HTERT RPE-1 (cell line): Measurements from ENCODE around the gene CBARP.
"Not testable (repeated sequence)": the region's sequence is repeated elsewhere in the genome, so short reads cannot be mapped to it uniquely, and the experiment has no call there.

Source experiments
- in situ Hi-C: fragments of 300-500 bp; cut with MboI; formaldehyde crosslinking; loops from 4 replicates; pipeline ENCODE4 v1.14.3; 2020; ENCODE audit warnings: low sequenced_read_pairs

Gene CBARP

GRCh38 chr19:1254081-1254527 lies 16.3 kb upstream of the CBARP start:
- in situ Hi-C loops, result no loop called here

- in situ Hi-C loops, result no loop called here
Observed at GRCh38 chr19:1253514-1254080, 15.8 kb upstream of the CBARP start.

GRCh38 chr19:1252821-1253513 lies 15.2 kb upstream of the CBARP start:
- in situ Hi-C loops, result no loop called here

GRCh38 chr19:1252221-1252820 lies 14.5 kb upstream of the CBARP start:
- in situ Hi-C loops, result no loop called here

- in situ Hi-C loops, result no loop called here
Observed at GRCh38 chr19:1251330-1252220, 13.8 kb upstream of the CBARP start.

- in situ Hi-C loops, result no loop called here
Observed at GRCh38 chr19:1250437-1251260, 12.8 kb upstream of the CBARP start.

GRCh38 chr19:1249990-1250436 lies 12.2 kb upstream of the CBARP start:
- in situ Hi-C loops, result no loop called here

- in situ Hi-C loops, result no loop called here
Observed at GRCh38 chr19:1249298-1249989, 11.6 kb upstream of the CBARP start.

GRCh38 chr19:1248786-1249297 lies 11.0 kb upstream of the CBARP start:
- in situ Hi-C loops, result no loop called here

- in situ Hi-C loops, result no loop called here
Observed at GRCh38 chr19:1248139-1248785, 10.5 kb upstream of the CBARP start, which contains the start of gene MIDN. Gene MIDN (plus strand): TSS chr19:1248583. CDS start chr19:1250297, 1,714 bp downstream.

GRCh38 chr19:1247748-1248138 lies 9.9 kb upstream of the CBARP start:
- in situ Hi-C loops, result no loop called here

GRCh38 chr19:1246265-1247087 lies 8.7 kb upstream of the CBARP start:
- in situ Hi-C loops, result not testable (repeated sequence)

- in situ Hi-C loops, result no loop called here
Observed at GRCh38 chr19:1245494-1246264, 7.9 kb upstream of the CBARP start.

- in situ Hi-C loops, result no loop called here
Observed at GRCh38 chr19:1244693-1245451, 7.1 kb upstream of the CBARP start.

- in situ Hi-C loops, result no loop called here
Observed at GRCh38 chr19:1243768-1244692, 6.2 kb upstream of the CBARP start.
